Measurements from ENCODE around the gene GTF2IRD1.
"Not testable (repeated sequence)": the region's sequence is repeated elsewhere in the genome, so short reads cannot be mapped to it uniquely, and the experiment has no call there.

The GTF2IRD1 gene

GRCh38 chr7:74632505-74632904 lies 178.8 kb downstream of the GTF2IRD1 start:
- Histone ChIP-seq H3K4me1 (ENCODE audit: insufficient read depth, low read length) (peaks cover 10% of the 10 kb centered on the region), H3K9ac (ENCODE audit: low read depth, low read length) (no peak overlapping the region), H3K36me3 (ENCODE audit: insufficient read depth, low read length) (no peaks in the 10 kb centered on the region), H3K9me3 (ENCODE audit: control insufficient read depth, insufficient read depth, low read length) (no peaks in the 10 kb centered on the region)

GRCh38 chr7:74633451-74633921 lies 179.8 kb downstream of the GTF2IRD1 start:
- H3K9ac ChIP-seq (ENCODE audit: low read depth, low read length): no peak overlapping the region
- H3K9me3 ChIP-seq (ENCODE audit: control insufficient read depth, insufficient read depth, low read length): no peaks in the 10 kb centered on the region
- no peaks in the 10 kb centered on the region for H3K36me3 ChIP-seq (ENCODE audit: insufficient read depth, low read length)
- no peaks in the 10 kb centered on the region for H3K4me1 ChIP-seq (ENCODE audit: insufficient read depth, low read length)

- Histone ChIP-seq H3K36me3 (ENCODE audit: insufficient read depth, low read length) (no peaks in the 10 kb centered on the region), H3K9ac (ENCODE audit: low read depth, low read length) (no peak overlapping the region), H3K4me1 (ENCODE audit: insufficient read depth, low read length) (no peaks in the 10 kb centered on the region), H3K9me3 (ENCODE audit: control insufficient read depth, insufficient read depth, low read length) (no peaks in the 10 kb centered on the region)
Observed at GRCh38 chr7:74637745-74638144, 184.0 kb downstream of the GTF2IRD1 start.

GRCh38 chr7:74650055-74650454 lies 196.3 kb downstream of the GTF2IRD1 start:
- not testable (repeated sequence) for H3K4me1 ChIP-seq (ENCODE audit: insufficient read depth, low read length); H3K36me3 ChIP-seq (ENCODE audit: insufficient read depth, low read length); H3K9me3 ChIP-seq (ENCODE audit: control insufficient read depth, insufficient read depth, low read length)
- H3K9ac ChIP-seq (ENCODE audit: low read depth, low read length): peak overlapping the region; percentile 39; the same call in 1 of the 2 replicates

GRCh38 chr7:74650493-74651132 lies 196.9 kb downstream of the GTF2IRD1 start:
- H3K9ac ChIP-seq (ENCODE audit: low read depth, low read length): 0 out of 2 replicates have a peak overlapping the region, but pooled peaks have one; percentile 0
- H3K9me3 ChIP-seq (ENCODE audit: control insufficient read depth, insufficient read depth, low read length); H3K36me3 ChIP-seq (ENCODE audit: insufficient read depth, low read length): not testable (repeated sequence)
- H3K4me1 ChIP-seq (ENCODE audit: insufficient read depth, low read length): peaks cover 11% of the 10 kb centered on the region; the same call in 1 of the 2 replicates

GRCh38 chr7:74651133-74651504 lies 197.4 kb downstream of the GTF2IRD1 start:
- H3K36me3 ChIP-seq (ENCODE audit: insufficient read depth, low read length); H3K9me3 ChIP-seq (ENCODE audit: control insufficient read depth, insufficient read depth, low read length): not testable (repeated sequence)
- Histone ChIP-seq H3K9ac (ENCODE audit: low read depth, low read length) (peak overlapping the region; percentile 17; the same call in 1 of the 2 replicates), H3K4me1 (ENCODE audit: insufficient read depth, low read length) (peaks cover 16% of the 10 kb centered on the region; the same call in 1 of the 2 replicates)
